Spinal cord (tissue), 10 donors: Measurements from ENCODE around the gene PBRM1. TPM values are rescaled to one million over a fixed set of nuclear protein-coding genes. Genes with fewer than 3 reads are reported as not detected.

Experiments used
- DNase-seq, 6 donors: peaks; one replicate each; pipeline versions ENCODE4 v3.0.0 to v3.0.0-alpha.2; 2013 to 2015; ENCODE audit warnings: low spot score in 6 of 6, low read depth in 4 of 6
- H3K27ac ChIP-seq: one replicate; pipeline ENCODE4 v1.5.1; 2013; ENCODE audit warnings: low read depth, low read length, control low read depth
- H3K27me3 ChIP-seq: one replicate; pipeline ENCODE4 v1.6.1; 2013; ENCODE audit warnings: low read length; ENCODE audit not compliant: control insufficient read depth, insufficient read depth
- H3K36me3 ChIP-seq: one replicate; pipeline ENCODE4 v1.6.1; 2013; ENCODE audit warnings: low read length; ENCODE audit not compliant: control insufficient read depth, insufficient read depth
- H3K4me1 ChIP-seq: one replicate; pipeline ENCODE4 v1.6.1; 2013; ENCODE audit warnings: low read length; ENCODE audit not compliant: control insufficient read depth, insufficient read depth
- H3K4me3 ChIP-seq: one replicate; pipeline ENCODE4 v1.5.1; 2013; ENCODE audit warnings: low read depth, low read length, control low read depth
- H3K9me3 ChIP-seq: one replicate; pipeline ENCODE4 v1.6.1; 2013; ENCODE audit warnings: low read length; ENCODE audit not compliant: control insufficient read depth, insufficient read depth
- WGBS: methylation state at CpG from one replicate; pipeline ENCODE4 v1.1.5; 2013; ENCODE audit warnings: missing lambda C conversion rate; ENCODE audit not compliant: insufficient coverage; 5-methylcytosine and 5-hydroxymethylcytosine counted together
- polyA plus RNA-seq, 2 donors: library from polyadenylated mRNA; unstranded; fragments of 120-200 nt; gene quantifications; one replicate each; pipeline ENCODE4 v1.2.1, GENCODE V29; 2013; ENCODE audit not compliant: insufficient read length in 2 of 2
- small RNA-seq: library from RNA; depleted of rRNA; stranded (forward); fragments of <200 nt; gene quantifications from one replicate; pipeline ENCODE3, GENCODE V24; 2014; ENCODE audit warnings: low replicate concordance
- total RNA-seq, 2 donors: library from RNA; depleted of rRNA in 1 of 2; stranded (reverse); fragments of 120-200 nt in 1 of 2; fragments of >200 nt in 1 of 2; gene quantifications; one replicate each; pipeline versions ENCODE4 v1.2.3 to v1.2.4, GENCODE V29; 2013 to 2014
- donor health status: healthy.

Gene PBRM1
- total and polyA plus RNA-seq, 4 donors, result 35.9 to 105 (median 59.4) TPM

DNA sequence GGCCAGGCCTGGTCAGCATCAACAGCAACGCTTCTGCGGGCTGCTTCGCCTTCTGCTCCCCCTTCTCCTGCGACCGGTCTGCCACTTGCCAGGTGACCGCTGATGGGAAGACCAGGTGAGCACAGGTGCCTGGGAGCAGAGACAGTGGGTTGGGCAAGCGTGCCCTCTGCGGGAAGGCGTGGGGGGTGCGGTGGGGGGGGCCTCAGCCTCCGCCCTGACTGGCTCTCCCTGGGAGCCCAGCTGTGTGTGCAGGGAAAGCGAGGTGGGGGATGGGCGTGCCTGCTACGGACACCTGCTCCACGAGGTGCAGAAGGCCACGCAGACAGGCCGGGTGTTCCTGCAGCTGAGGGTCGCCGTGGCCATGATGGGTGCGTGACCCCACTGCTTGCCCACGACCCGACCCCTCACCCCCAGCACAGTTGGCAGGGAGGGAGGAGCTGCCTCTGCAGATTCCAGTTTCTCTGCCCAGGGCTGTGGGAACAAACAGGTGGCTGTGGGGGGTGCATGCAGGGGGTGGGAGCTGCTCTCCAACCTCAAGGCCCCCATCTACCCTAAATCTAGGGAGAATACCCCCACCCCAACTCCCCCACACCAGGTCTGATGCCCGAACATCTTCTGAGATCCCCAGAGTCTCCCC lies 181.8 kb downstream of the PBRM1 start:
- no peak overlapping the region for H3K27ac ChIP-seq
- WGBS, result 63% methylated on average over 18 of the region's 23 CpGs
- no peaks in the 10 kb centered on the region for H3K9me3 ChIP-seq
- no peak overlapping the region for H3K4me3 ChIP-seq
- no peak for DNase-seq
- H3K4me1 ChIP-seq, result no peaks in the 10 kb centered on the region
- H3K27me3 ChIP-seq, result no peaks in the 10 kb centered on the region
- peaks cover 2% of the 10 kb centered on the region for H3K36me3 ChIP-seq

DNA sequence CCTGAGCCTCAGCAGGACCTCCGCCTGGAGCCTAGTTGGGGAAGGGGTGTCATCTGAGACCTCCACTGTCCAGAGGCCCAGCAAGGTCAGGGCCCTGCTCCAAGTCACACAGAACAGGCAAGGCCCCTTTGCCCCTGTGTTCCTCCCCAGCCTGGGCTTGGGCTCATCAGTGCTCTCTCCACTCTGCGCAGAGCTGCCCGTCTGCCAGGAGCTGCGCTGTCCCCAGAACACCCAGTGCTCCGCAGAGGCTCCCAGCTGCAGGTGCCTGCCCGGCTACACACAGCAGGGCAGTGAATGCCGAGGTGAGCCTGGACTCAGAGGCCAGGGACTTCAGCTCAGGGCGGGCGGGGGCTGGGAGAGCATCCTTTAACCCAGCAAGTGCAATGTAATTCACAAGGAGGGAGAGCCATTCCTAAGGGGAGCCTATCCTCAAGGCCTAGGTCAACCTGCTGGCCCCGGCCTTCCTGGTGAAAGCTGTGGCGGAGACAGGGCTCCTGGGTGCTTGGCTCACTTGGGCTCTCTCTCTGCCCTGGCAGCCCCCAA lies 182.8 kb downstream of the PBRM1 start:
- DNase-seq, result no peak
- H3K9me3 ChIP-seq, result no peaks in the 10 kb centered on the region
- H3K27me3 ChIP-seq, result no peaks in the 10 kb centered on the region
- peaks cover 2% of the 10 kb centered on the region for H3K36me3 ChIP-seq
- peaks cover 3% of the 10 kb centered on the region for H3K4me1 ChIP-seq
- H3K27ac ChIP-seq, result no peak overlapping the region
- 94% methylated on average over 11 of the region's 11 CpGs for WGBS
- H3K4me3 ChIP-seq, result no peak overlapping the region

DNA sequence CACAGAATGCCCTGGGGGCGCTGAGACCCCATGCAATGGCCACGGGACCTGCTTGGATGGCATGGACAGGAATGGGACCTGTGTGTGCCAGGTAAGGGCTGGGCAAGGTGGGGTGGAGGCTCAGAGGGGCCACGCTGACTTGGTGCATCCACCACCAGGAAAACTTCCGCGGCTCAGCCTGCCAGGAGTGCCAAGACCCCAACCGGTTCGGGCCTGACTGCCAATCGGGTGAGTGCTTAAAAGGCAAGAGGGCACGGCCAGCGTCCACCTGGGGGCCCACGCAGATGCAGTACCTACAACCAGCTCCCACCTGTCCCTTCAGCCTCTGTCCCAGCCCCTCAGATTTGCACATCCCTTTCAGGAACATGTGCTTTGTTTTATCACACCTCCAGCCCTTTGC lies 183.7 kb downstream of the PBRM1 start:
- WGBS, result 89% methylated on average over 11 of the region's 11 CpGs
- no peak for DNase-seq
- no peaks in the 10 kb centered on the region for H3K27me3 ChIP-seq

DNA sequence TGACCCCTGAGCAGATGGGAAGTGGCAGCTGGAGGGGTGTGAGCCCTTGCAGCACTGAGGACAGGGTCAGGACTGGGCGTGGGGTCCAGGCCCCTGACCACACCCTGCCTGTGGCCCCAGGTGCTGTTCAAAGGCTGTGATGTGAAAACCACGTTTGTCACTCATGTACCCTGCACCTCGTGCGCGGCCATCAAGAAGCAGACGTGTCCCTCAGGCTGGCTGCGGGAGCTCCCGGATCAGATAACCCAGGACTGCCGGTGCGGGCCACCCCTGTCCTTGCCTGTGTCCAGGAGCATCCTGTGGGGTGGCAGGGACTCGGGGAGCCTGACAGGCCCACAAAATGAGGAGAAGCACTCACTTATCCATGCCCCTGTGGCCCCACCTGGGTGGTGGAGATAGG lies 184.7 kb downstream of the PBRM1 start:
- no peak for DNase-seq

More for the DNA sequence above, 183.7 kb downstream of the PBRM1 start:
- Histone ChIP-seq H3K4me3 (no peak overlapping the region), H3K4me1 (peaks cover 3% of the 10 kb centered on the region), H3K27ac (no peak overlapping the region), H3K9me3 (no peaks in the 10 kb centered on the region), H3K36me3 (peaks cover 2% of the 10 kb centered on the region)

DNA sequence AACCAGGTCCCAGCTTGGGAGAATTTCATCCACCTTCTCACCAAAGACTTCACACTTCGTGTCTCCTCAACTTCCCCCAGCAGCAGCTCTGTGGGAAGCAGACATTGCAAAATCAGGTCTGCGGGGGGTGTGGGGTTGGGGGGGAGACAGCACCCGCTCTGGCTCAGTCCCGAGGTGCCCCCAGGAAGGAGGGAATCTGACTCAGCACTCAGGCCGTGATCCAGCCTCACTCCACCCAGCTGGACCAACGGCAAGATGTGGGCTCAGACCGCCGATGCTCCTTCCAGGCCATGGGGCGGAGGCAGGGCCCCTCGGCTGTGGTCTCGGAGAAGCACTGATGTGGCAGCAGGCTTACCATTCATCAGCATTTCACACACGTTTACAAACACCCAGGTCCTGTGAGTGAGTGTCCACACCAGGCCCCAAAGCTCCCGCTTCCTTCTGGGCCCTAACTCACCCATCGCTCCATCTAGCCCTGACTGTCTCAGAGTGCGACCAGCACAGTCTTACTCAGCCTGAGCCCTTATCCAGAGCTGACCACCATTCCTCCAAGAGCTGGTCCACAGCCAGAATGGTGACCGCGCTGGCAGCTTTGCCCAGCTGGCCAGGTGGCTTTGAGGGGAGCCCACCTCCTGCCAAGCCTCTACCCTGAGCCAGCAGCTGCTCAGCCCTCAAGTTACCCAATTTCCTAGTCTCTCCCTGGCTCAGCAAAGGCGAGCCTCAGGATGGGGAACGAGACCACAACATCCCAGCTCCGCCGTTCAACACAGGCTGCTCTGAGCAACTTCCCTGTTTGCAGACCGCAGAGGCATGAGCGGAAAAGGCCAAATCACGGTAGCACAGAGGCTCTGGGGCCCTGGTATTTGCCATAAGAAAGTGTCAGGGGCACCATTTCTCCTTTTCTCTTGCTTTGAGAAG lies 187.3 kb downstream of the PBRM1 start:
- no peaks in the 10 kb centered on the region for H3K9me3 ChIP-seq
- WGBS, result 67% methylated on average over 23 of the region's 24 CpGs
- no peak for DNase-seq
- H3K4me1 ChIP-seq, result peaks cover 16% of the 10 kb centered on the region
- peaks cover 22% of the 10 kb centered on the region for H3K36me3 ChIP-seq
- H3K27ac ChIP-seq, result no peak overlapping the region
- H3K27me3 ChIP-seq, result no peaks in the 10 kb centered on the region
- no peak overlapping the region for H3K4me3 ChIP-seq

More for the DNA sequence above, 184.7 kb downstream of the PBRM1 start:
- H3K27me3 ChIP-seq, result no peaks in the 10 kb centered on the region
- H3K36me3 ChIP-seq, result peaks cover 2% of the 10 kb centered on the region
- no peak overlapping the region for H3K27ac ChIP-seq
- no peak overlapping the region for H3K4me3 ChIP-seq
- no peaks in the 10 kb centered on the region for H3K9me3 ChIP-seq
- H3K4me1 ChIP-seq, result peaks cover 3% of the 10 kb centered on the region
- 88% methylated on average over 11 of the region's 11 CpGs for WGBS

DNA sequence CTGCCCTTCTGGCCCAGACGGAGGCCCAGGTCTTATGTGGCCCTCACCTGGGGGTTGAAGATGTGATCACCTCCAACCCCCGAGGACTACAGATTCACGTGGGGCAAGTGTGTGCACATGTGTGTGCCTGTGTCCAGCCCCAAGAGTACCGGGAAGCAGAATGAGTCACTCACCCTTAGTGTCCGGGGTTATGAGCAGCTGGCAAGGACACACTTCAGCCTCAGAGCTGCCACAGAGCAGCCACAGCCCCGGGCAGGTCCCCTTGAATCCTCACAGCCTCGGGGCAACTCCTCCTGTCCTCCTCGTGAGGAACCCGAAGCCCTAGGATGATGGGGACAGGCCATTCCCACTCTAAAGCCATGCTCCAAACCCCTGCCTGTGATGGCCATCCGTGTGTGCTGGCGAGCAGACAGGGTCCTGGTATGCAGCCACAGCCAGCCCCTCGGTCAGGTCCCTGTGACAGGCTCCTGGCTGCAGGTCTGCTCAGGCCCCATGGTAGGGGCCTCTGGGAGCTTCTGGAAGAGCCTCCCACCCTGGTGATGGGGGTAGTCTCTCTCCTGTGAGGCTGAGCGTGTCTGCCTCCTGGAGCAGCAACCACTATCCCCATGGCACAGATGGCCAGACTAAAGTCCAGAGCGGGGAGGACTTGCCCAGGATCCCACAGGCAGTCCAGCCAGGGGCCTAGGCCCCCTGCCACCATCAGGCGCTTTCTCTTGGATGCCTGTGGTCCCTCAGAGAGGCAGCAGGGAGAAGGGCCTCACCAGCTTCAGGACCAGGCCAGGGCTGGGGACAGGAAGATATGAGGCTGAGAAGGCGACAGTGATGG lies 189.7 kb downstream of the PBRM1 start:
- Histone ChIP-seq H3K27ac (no peak overlapping the region), H3K4me1 (peaks cover 33% of the 10 kb centered on the region), H3K9me3 (no peaks in the 10 kb centered on the region), H3K36me3 (peaks cover 44% of the 10 kb centered on the region), H3K4me3 (peak overlapping the region; percentile 27), H3K27me3 (no peaks in the 10 kb centered on the region)
- WGBS, result 76% methylated on average over 15 of the region's 16 CpGs
- no peak for DNase-seq

Small RNAs within 50 kb of the gene (small RNA-seq; reads per million reads assigned to genes)
- gene AC006254.2 (not detected), gene RF00569 (1,508 reads per million, percentile 99 among the genes with 10 or more reads in this experiment), gene RF01183 (not detected), gene RNU6-856P (not detected), gene RNU6ATAC16P (not detected), gene SNORD19 (0.41 reads per million, percentile 46 among the genes with 10 or more reads in this experiment), gene SNORD19B (not detected), gene SNORD69 (3,298 reads per million, percentile 100 among the genes with 10 or more reads in this experiment)

Other genes starting within 250 kb of the PBRM1 start
- 10 to 100 TPM in 1 of 2 donors, 1 to 10 TPM in 1; 6.3 to 26.6 TPM for gene SEMA3G, start 240.8 kb downstream of the PBRM1 start, total RNA-seq
- 10 to 100 TPM; 18.0 to 19.8 TPM for gene SEMA3G, start 240.8 kb downstream of the PBRM1 start, polyA plus RNA-seq
- gene TNNC1, start 231.9 kb downstream of the PBRM1 start, total RNA-seq, result 10 to 100 TPM in 1 of 2 donors, 1 to 10 TPM in 1; 3.3 to 17.9 TPM
- 1 to 10 TPM in 1 of 2 donors, not detected in 1; 6.1 TPM for gene TNNC1, start 231.9 kb downstream of the PBRM1 start, polyA plus RNA-seq
- gene NISCH, start 230.3 kb downstream of the PBRM1 start, total RNA-seq, result 10 to 100 TPM; 91.5 to 93.0 TPM
- 100 to 1,000 TPM; 133 to 161 TPM for gene NISCH, start 230.3 kb downstream of the PBRM1 start, polyA plus RNA-seq
- gene STAB1, start 190.6 kb downstream of the PBRM1 start, total RNA-seq, result 10 to 100 TPM; 38.3 to 79.7 TPM
- gene STAB1, start 190.6 kb downstream of the PBRM1 start, polyA plus RNA-seq, result 10 to 100 TPM; 34.5 to 38.3 TPM
- 10 to 100 TPM; 33.6 to 83.3 TPM for gene NT5DC2, start 152.1 kb downstream of the PBRM1 start, total RNA-seq
- gene NT5DC2, start 152.1 kb downstream of the PBRM1 start, polyA plus RNA-seq, result 100 to 1,000 TPM; 204 to 205 TPM
- gene UQCC5, start 149.3 kb downstream of the PBRM1 start, total RNA-seq, result 10 to 100 TPM in 1 of 2 donors, 1 to 10 TPM in 1; 2.8 to 19.9 TPM
- gene UQCC5, start 149.3 kb downstream of the PBRM1 start, polyA plus RNA-seq, result 10 to 100 TPM; 21.7 to 21.9 TPM
- gene GNL3, start 119 bp upstream of the PBRM1 start, total RNA-seq, result 10 to 100 TPM; 63.7 to 74.7 TPM
- gene GNL3, start 119 bp upstream of the PBRM1 start, polyA plus RNA-seq, result 10 to 100 TPM; 65.0 to 75.6 TPM
- gene GLT8D1, start 19.9 kb upstream of the PBRM1 start, total RNA-seq, result 100 to 1,000 TPM in 1 of 2 donors, 10 to 100 TPM in 1; 96.0 to 114 TPM
- gene GLT8D1, start 19.9 kb upstream of the PBRM1 start, polyA plus RNA-seq, result 100 to 1,000 TPM; 102 to 104 TPM
- gene SPCS1, start 20.2 kb upstream of the PBRM1 start, total RNA-seq, result 10 to 100 TPM; 56.0 to 82.0 TPM
- 100 to 1,000 TPM; 148 to 150 TPM for gene SPCS1, start 20.2 kb upstream of the PBRM1 start, polyA plus RNA-seq
- gene NEK4, start 85.0 kb upstream of the PBRM1 start, total RNA-seq, result 10 to 100 TPM; 41.4 to 47.3 TPM
- 10 to 100 TPM; 30.8 to 35.4 TPM for gene NEK4, start 85.0 kb upstream of the PBRM1 start, polyA plus RNA-seq
- under 1 TPM in 1 of 2 donors, not detected in 1; 0.44 TPM for gene ITIH1, start 91.7 kb upstream of the PBRM1 start, total RNA-seq
- gene ITIH1, start 91.7 kb upstream of the PBRM1 start, polyA plus RNA-seq, result under 1 TPM in 1 of 2 donors, not detected in 1; 0.15 TPM
- gene ITIH3, start 108.9 kb upstream of the PBRM1 start, total RNA-seq, result 1 to 10 TPM; 2.0 to 4.0 TPM
- gene ITIH3, start 108.9 kb upstream of the PBRM1 start, polyA plus RNA-seq, result 1 to 10 TPM in 1 of 2 donors, under 1 TPM in 1; 0.92 to 6.2 TPM
- 10 to 100 TPM; 11.2 to 41.9 TPM for gene ITIH4, start 144.8 kb upstream of the PBRM1 start, total RNA-seq
- gene ITIH4, start 144.8 kb upstream of the PBRM1 start, polyA plus RNA-seq, result 10 to 100 TPM in 1 of 2 donors, 1 to 10 TPM in 1; 6.4 to 28.9 TPM
- gene MUSTN1, start 149.1 kb upstream of the PBRM1 start, total RNA-seq, result 100 to 1,000 TPM in 1 of 2 donors, 1 to 10 TPM in 1; 4.5 to 189 TPM
- 10 to 100 TPM in 1 of 2 donors, under 1 TPM in 1; 0.65 to 14.2 TPM for gene MUSTN1, start 149.1 kb upstream of the PBRM1 start, polyA plus RNA-seq
- 10 to 100 TPM; 16.3 to 65.6 TPM for gene STIMATE, start 211.6 kb upstream of the PBRM1 start, total RNA-seq
- gene STIMATE, start 211.6 kb upstream of the PBRM1 start, polyA plus RNA-seq, result 10 to 100 TPM; 20.4 to 24.0 TPM